PFSK-1 (cell line): ENCODE results near the gene MICALL2.

ENCODE experiments used
- FOXP2 ChIP-seq: optimal IDR thresholded peaks from 2 replicates; pipeline ENCODE3; 2011; ENCODE audit warnings: borderline replicate concordance, control low read depth, inconsistent platforms; ENCODE audit not compliant: insufficient read depth; ENCODE audit errors: extremely low read length, extremely low read depth
- POLR2AphosphoS5 ChIP-seq: IDR thresholded peaks from 2 replicates; pipeline ENCODE4 v1.6.1; 2012; ENCODE audit warnings: low read depth, mild to moderate bottlenecking, control low read depth, low read length, moderate library complexity
- REST ChIP-seq, 2 experiments: IDR thresholded peaks; 2 replicates each; pipeline versions ENCODE4 v1.6.1 to v1.8.0; 2011 to 2012; ENCODE audit warnings: low read depth in 2 of 2, low read length in 2 of 2, control low read depth in 1 of 2, inconsistent platforms in 1 of 2, mild to moderate bottlenecking in 1 of 2, moderate library complexity in 1 of 2; ENCODE audit not compliant: insufficient read depth in 1 of 2
- SIN3A ChIP-seq: IDR thresholded peaks from 2 replicates; pipeline ENCODE4 v1.6.1; 2012; ENCODE audit warnings: mild to moderate bottlenecking, low read length, moderate library complexity, borderline replicate concordance; ENCODE audit not compliant: insufficient read depth
- TAF1 ChIP-seq: IDR thresholded peaks from 2 replicates; pipeline ENCODE4 v1.6.1; 2012; ENCODE audit warnings: low read length, control low read depth, borderline replicate concordance; ENCODE audit not compliant: insufficient read depth

The MICALL2 gene

DNA sequence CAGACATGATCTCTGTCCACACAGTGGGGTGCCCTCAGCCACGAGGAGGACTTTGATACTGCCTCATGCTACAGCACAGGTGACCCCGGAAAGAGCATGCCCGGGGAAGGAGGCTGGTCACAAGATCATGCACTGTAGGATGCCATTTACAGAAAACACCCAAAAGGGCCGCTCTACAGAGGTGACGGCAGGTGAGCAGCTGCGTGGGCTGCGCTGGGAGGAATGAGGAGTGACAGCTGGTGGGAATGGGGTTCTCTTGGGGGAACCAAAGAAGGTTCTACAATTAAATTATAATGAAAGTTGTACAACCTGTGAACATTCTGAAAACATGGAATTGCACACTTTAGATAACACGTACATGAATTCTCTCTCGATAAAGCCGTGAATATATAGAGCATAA lies 33.0 kb upstream of the MICALL2 start:
- TF ChIP-seq TAF1, result no peak
- TF ChIP-seq REST (IDR thresholded peaks at IDR 0.05; ENCODE audit: insufficient read depth in 1 of 2, low read depth in 2 of 2, low read length in 2 of 2), result no peak
- no peak for TF ChIP-seq FOXP2
- TF ChIP-seq POLR2AphosphoS5, result no peak

DNA sequence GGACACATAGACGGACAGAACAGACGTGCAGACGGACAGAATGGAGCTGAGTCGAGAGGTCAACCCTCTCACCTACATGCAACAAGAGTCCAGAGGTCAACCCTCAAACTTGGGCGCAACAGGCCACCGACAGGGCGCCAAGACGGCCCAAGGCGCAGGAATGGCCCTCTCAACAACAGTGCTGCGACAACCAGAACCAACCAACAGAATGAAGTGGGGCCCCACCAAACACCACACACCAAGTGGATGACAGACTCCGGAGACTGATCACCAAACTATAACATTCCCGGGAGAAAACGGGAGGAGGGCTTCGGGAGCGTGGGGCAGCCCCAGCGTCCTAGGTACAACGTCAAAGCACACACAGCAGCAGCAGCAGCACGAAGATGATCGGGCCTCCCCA lies 31.6 kb upstream of the MICALL2 start:
- TF ChIP-seq REST (IDR thresholded peaks at IDR 0.05; ENCODE audit: insufficient read depth in 1 of 2, low read depth in 2 of 2, low read length in 2 of 2) (no peak), TAF1 (no peak), POLR2AphosphoS5 (no peak), FOXP2 (no peak), SIN3A (no peak)

DNA sequence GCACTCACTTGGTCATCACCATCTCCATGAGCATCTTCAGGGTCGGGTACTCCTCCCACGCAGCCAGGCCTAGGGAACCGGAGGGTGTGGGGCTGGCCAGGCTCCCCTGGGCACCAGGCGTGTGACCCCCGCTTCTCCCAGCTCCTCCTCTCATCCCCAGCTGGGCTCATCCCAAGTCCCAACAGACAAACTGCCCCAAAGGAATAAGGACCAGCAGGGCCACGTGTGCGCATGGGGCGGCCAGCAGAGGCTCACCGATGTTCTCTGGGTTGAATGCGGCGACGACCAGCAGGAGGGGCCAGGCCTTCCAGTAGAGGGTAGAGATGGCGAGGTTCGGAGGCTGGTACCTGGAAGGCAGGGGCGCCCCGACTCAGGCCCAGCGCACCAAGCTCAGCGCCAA lies 30.1 kb upstream of the MICALL2 start:
- no peak for TF ChIP-seq REST (IDR thresholded peaks at IDR 0.05; ENCODE audit: insufficient read depth in 1 of 2, low read depth in 2 of 2, low read length in 2 of 2)
- TF ChIP-seq TAF1, result no peak
- TF ChIP-seq POLR2AphosphoS5, result no peak
- TF ChIP-seq FOXP2, result no peak
- TF ChIP-seq SIN3A, result no peak

DNA sequence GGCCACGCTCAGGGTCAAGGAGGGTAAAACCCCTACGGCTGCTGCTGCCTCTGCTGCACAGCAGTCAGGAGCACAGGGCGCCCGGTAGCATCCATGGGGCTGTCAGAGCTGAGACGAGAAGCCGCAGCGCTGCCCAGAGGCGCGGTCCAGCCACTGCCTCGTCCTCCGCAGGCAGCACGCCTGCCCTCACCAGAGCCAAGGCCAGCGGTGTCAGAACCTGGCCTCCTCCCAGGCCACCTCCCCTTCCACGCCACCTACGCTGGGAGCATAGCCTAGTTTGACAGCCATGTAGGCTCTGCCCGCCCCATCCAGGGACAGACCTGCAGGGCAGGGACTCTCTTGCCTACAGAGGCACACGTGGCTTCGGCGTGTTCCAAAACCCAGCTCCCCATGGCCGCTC lies 28.7 kb upstream of the MICALL2 start:
- no peak for TF ChIP-seq FOXP2
- no peak for TF ChIP-seq POLR2AphosphoS5
- no peak for TF ChIP-seq TAF1
- TF ChIP-seq REST (IDR thresholded peaks at IDR 0.05; ENCODE audit: insufficient read depth in 1 of 2, low read depth in 2 of 2, low read length in 2 of 2), result no peak
- TF ChIP-seq SIN3A, result no peak

DNA sequence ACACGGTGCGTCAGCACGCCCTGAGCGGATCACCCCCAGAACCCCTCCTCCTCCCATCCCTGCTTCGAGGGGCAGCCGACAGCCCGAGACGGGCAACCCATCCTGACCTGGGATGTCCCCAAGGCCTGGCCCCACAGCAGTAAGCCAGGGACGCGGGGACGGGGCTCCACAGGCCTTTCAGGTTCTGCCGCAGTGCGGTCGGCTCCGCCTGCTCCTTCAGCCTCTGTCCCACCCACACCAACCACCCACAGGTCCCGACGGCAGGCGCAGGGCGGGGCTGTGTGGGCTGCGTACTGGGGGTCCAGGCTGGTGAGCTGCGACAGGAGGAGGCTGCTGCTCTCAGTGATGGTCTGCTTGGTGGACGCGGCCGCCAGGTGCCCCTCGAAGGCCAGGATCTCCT lies 28.2 kb upstream of the MICALL2 start:
- TF ChIP-seq SIN3A, result no peak
- TF ChIP-seq FOXP2, result no peak
- no peak for TF ChIP-seq POLR2AphosphoS5
- TF ChIP-seq TAF1, result no peak
- no peak for TF ChIP-seq REST (IDR thresholded peaks at IDR 0.05; ENCODE audit: insufficient read depth in 1 of 2, low read depth in 2 of 2, low read length in 2 of 2)
